ENCODE results near the gene SLC7A6OS. TPM values are rescaled to one million over a fixed set of nuclear protein-coding genes. Genes with fewer than 3 reads are reported as not detected.

Gene SLC7A6OS
- total RNA-seq = 10 to 100 TPM; 23.0 to 26.4 TPM

GRCh38 chr16:68310774-68311511 lies at the start of gene SLC7A6OS, which contains the start of gene PRMT7:
Gene SLC7A6OS, minus strand, starts transcription at chr16:68310946. Its CDS starts 20 bp downstream, at chr16:68310926.
Gene PRMT7, plus strand, starts transcription at chr16:68311019. Its CDS starts 4,961 bp downstream, at chr16:68315980.
- Mint-ChIP-seq H3K9me3 (no peaks in the 10 kb centered on the region), H3K27me3 (ENCODE audit: low read depth) (no peaks in the 10 kb centered on the region), H3K27ac (peak within 1 kb of the TSS; percentile 89), H3K36me3 (ENCODE audit: low read depth) (peaks cover 25% of the 10 kb centered on the region), H3K4me1 (ENCODE audit: low read depth) (peaks cover 46% of the 10 kb centered on the region), H3K4me3 (peak within 1 kb of the TSS; percentile 94)
- peak; percentile 96 for DNase-seq
- intact Hi-C loops (cut with micrococcal nuclease) = loop anchor here (1.0 kb wide), 7 partner anchors 17 to 465 kb away; partner anchors contain the start of genes NUTF2 and PLA2G15
- CTCF ChIA-PET = interaction anchor here (0.7 to 2.6 kb wide), 11 partner anchors 10 to 49 kb away, joined by 3 to 54 read pairs (median 4); partner anchors contain the start of gene SLC7A6

GRCh38 chr16:68359398-68360191 lies 48.8 kb upstream of the SLC7A6OS start:
- DNase-seq = no peak
- Mint-ChIP-seq H3K4me3 (no peak overlapping the region), H3K9me3 (no peaks in the 10 kb centered on the region), H3K4me1 (ENCODE audit: low read depth) (peaks cover 30% of the 10 kb centered on the region), H3K36me3 (ENCODE audit: low read depth) (peaks cover 30% of the 10 kb centered on the region), H3K27ac (no peak overlapping the region), H3K27me3 (ENCODE audit: low read depth) (no peaks in the 10 kb centered on the region)
- CTCF ChIA-PET = interaction anchor here (1.2 kb wide), 1 partner anchor 161 kb away, joined by 3 read pairs; no protein-coding TSS in a partner anchor
- intact Hi-C loops (cut with micrococcal nuclease) = no loop called here

GRCh38 chr16:68358951-68359350 lies 48.2 kb upstream of the SLC7A6OS start:
- H3K27ac Mint-ChIP-seq = no peak overlapping the region
- no peak overlapping the region for H3K4me3 Mint-ChIP-seq
- CTCF ChIA-PET = no interaction called here
- H3K4me1 Mint-ChIP-seq (ENCODE audit: low read depth) = peaks cover 28% of the 10 kb centered on the region
- intact Hi-C loops (cut with micrococcal nuclease) = no loop called here
- H3K36me3 Mint-ChIP-seq (ENCODE audit: low read depth) = peaks cover 33% of the 10 kb centered on the region
- no peaks in the 10 kb centered on the region for H3K9me3 Mint-ChIP-seq
- no peak for DNase-seq
- no peaks in the 10 kb centered on the region for H3K27me3 Mint-ChIP-seq (ENCODE audit: low read depth)

- H3K27ac Mint-ChIP-seq = no peak overlapping the region
- no peaks in the 10 kb centered on the region for H3K9me3 Mint-ChIP-seq
- H3K27me3 Mint-ChIP-seq (ENCODE audit: low read depth) = no peaks in the 10 kb centered on the region
- CTCF ChIA-PET = interaction anchor here (2.1 to 3.2 kb wide), 2 partner anchors 96 to 152 kb away, joined by 6 to 18 read pairs; no protein-coding TSS in a partner anchor
- H3K4me1 Mint-ChIP-seq (ENCODE audit: low read depth) = peaks cover 28% of the 10 kb centered on the region
- intact Hi-C loops (cut with micrococcal nuclease) = no loop called here
- no peak overlapping the region for H3K4me3 Mint-ChIP-seq
- no peak for DNase-seq
- H3K36me3 Mint-ChIP-seq (ENCODE audit: low read depth) = peaks cover 36% of the 10 kb centered on the region
Measured at GRCh38 chr16:68357923-68358322, 47.2 kb upstream of the SLC7A6OS start.

GRCh38 chr16:68357521-68357922 lies 46.8 kb upstream of the SLC7A6OS start:
- Mint-ChIP-seq H3K4me3 (no peak overlapping the region), H3K9me3 (no peaks in the 10 kb centered on the region), H3K36me3 (ENCODE audit: low read depth) (peaks cover 38% of the 10 kb centered on the region), H3K27ac (no peak overlapping the region), H3K27me3 (ENCODE audit: low read depth) (no peaks in the 10 kb centered on the region), H3K4me1 (ENCODE audit: low read depth) (peaks cover 28% of the 10 kb centered on the region)
- intact Hi-C loops (cut with micrococcal nuclease) = no loop called here
- CTCF ChIA-PET = interaction anchor here (2.1 to 3.2 kb wide), 2 partner anchors 96 to 153 kb away, joined by 6 to 18 read pairs; no protein-coding TSS in a partner anchor
- no peak for DNase-seq

- intact Hi-C loops (cut with micrococcal nuclease) = loop anchor here (1.0 kb wide), 1 partner anchor 93 kb away; the partner anchor contains the start of gene SLC7A6
- no peak for DNase-seq
- no peak overlapping the region for H3K4me3 Mint-ChIP-seq
- peak overlapping the region; percentile 56 for H3K27ac Mint-ChIP-seq
- CTCF ChIA-PET = interaction anchor here (0.6 to 3.2 kb wide), 7 partner anchors 10 to 153 kb away, joined by 3 to 18 read pairs (median 6); partner anchors contain the start of gene SLC7A6
- peaks cover 28% of the 10 kb centered on the region for H3K4me1 Mint-ChIP-seq (ENCODE audit: low read depth)
- no peaks in the 10 kb centered on the region for H3K9me3 Mint-ChIP-seq
- no peaks in the 10 kb centered on the region for H3K27me3 Mint-ChIP-seq (ENCODE audit: low read depth)
- H3K36me3 Mint-ChIP-seq (ENCODE audit: low read depth) = peaks cover 38% of the 10 kb centered on the region
Measured at GRCh38 chr16:68356919-68357286, 46.2 kb upstream of the SLC7A6OS start.

- Mint-ChIP-seq H3K4me1 (ENCODE audit: low read depth) (peaks cover 28% of the 10 kb centered on the region), H3K27ac (peak overlapping the region; percentile 56), H3K36me3 (ENCODE audit: low read depth) (peaks cover 40% of the 10 kb centered on the region), H3K4me3 (no peak overlapping the region), H3K27me3 (ENCODE audit: low read depth) (no peaks in the 10 kb centered on the region), H3K9me3 (no peaks in the 10 kb centered on the region)
- CTCF ChIA-PET = interaction anchor here (0.6 to 3.2 kb wide), 11 partner anchors 8 to 172 kb away, joined by 3 to 18 read pairs (median 4); partner anchors contain the start of gene SLC7A6
- peak; percentile 86 for DNase-seq
- intact Hi-C loops (cut with micrococcal nuclease) = loop anchor here (1.0 kb wide), 1 partner anchor 92 kb away; the partner anchor contains the start of gene SLC7A6
Measured at GRCh38 chr16:68356249-68356918, 45.6 kb upstream of the SLC7A6OS start.

GRCh38 chr16:68355447-68356248 lies 44.9 kb upstream of the SLC7A6OS start:
- peaks cover 42% of the 10 kb centered on the region for H3K36me3 Mint-ChIP-seq (ENCODE audit: low read depth)
- intact Hi-C loops (cut with micrococcal nuclease) = loop anchor here (1.0 kb wide), 1 partner anchor 91 kb away; the partner anchor contains the start of gene SLC7A6
- CTCF ChIA-PET = interaction anchor here (0.7 to 3.2 kb wide), 11 partner anchors 9 to 172 kb away, joined by 3 to 18 read pairs (median 3); partner anchors contain the start of gene SLC7A6

GRCh38 chr16:68354816-68355215 lies 44.1 kb upstream of the SLC7A6OS start:
- Mint-ChIP-seq H3K27ac (no peak overlapping the region), H3K4me1 (ENCODE audit: low read depth) (peaks cover 28% of the 10 kb centered on the region), H3K27me3 (ENCODE audit: low read depth) (no peaks in the 10 kb centered on the region), H3K9me3 (no peaks in the 10 kb centered on the region), H3K4me3 (no peak overlapping the region), H3K36me3 (ENCODE audit: low read depth) (peaks cover 42% of the 10 kb centered on the region)
- intact Hi-C loops (cut with micrococcal nuclease) = no loop called here
- no peak for DNase-seq
- CTCF ChIA-PET = interaction anchor here (0.9 to 3.2 kb wide), 6 partner anchors 8 to 155 kb away, joined by 3 to 18 read pairs (median 3); partner anchors contain the start of gene SLC7A6

More at GRCh38 chr16:68355447-68356248, 44.9 kb upstream of the SLC7A6OS start:
- Mint-ChIP-seq H3K4me3 (no peak overlapping the region), H3K27ac (no peak overlapping the region), H3K27me3 (ENCODE audit: low read depth) (no peaks in the 10 kb centered on the region), H3K4me1 (ENCODE audit: low read depth) (peaks cover 28% of the 10 kb centered on the region), H3K9me3 (no peaks in the 10 kb centered on the region)
- peak; percentile 41 for DNase-seq

GRCh38 chr16:68353366-68353765 lies 42.6 kb upstream of the SLC7A6OS start:
- H3K27me3 Mint-ChIP-seq (ENCODE audit: low read depth) = no peaks in the 10 kb centered on the region
- CTCF ChIA-PET = interaction anchor here (0.5 to 1.2 kb wide), 3 partner anchors 13 to 154 kb away, joined by 3 to 4 read pairs (median 3); no protein-coding TSS in a partner anchor

GRCh38 chr16:68351991-68352431 lies 41.3 kb upstream of the SLC7A6OS start:
- Mint-ChIP-seq H3K27ac (no peak overlapping the region), H3K4me3 (no peak overlapping the region), H3K36me3 (ENCODE audit: low read depth) (peaks cover 49% of the 10 kb centered on the region), H3K9me3 (no peaks in the 10 kb centered on the region), H3K4me1 (ENCODE audit: low read depth) (peaks cover 26% of the 10 kb centered on the region), H3K27me3 (ENCODE audit: low read depth) (no peaks in the 10 kb centered on the region)
- CTCF ChIA-PET = interaction anchor here (1.0 to 1.2 kb wide), 3 partner anchors 15 to 88 kb away, joined by 3 to 4 read pairs (median 3); partner anchors contain the start of gene SLC7A6
- DNase-seq = no peak
- intact Hi-C loops (cut with micrococcal nuclease) = no loop called here

More at GRCh38 chr16:68353366-68353765, 42.6 kb upstream of the SLC7A6OS start:
- intact Hi-C loops (cut with micrococcal nuclease) = no loop called here
- H3K27ac Mint-ChIP-seq = no peak overlapping the region
- no peak overlapping the region for H3K4me3 Mint-ChIP-seq
- H3K9me3 Mint-ChIP-seq = no peaks in the 10 kb centered on the region
- peaks cover 28% of the 10 kb centered on the region for H3K4me1 Mint-ChIP-seq (ENCODE audit: low read depth)
- DNase-seq = no peak
- H3K36me3 Mint-ChIP-seq (ENCODE audit: low read depth) = peaks cover 53% of the 10 kb centered on the region

Data from activated naive CD4-positive, alpha-beta T cell treated with anti-CD3 and anti-CD28 coated beads for 36 hours (primary cell).